H9 (cell line): ENCODE results near the gene ABCC4. TPM values are rescaled to one million over a fixed set of nuclear protein-coding genes. Genes with fewer than 3 reads are reported as not detected.
A peak's percentile ranks its signal among the peaks of the same experiment; 100 is the strongest.

Experiments used
- DNase-seq: peaks from one replicate; pipeline ENCODE4 v3.0.0-alpha.2; 2017
- H2AFZ ChIP-seq: one replicate; pipeline ENCODE4 v1.6.1; 2013; ENCODE audit warnings: mild to moderate bottlenecking, low read length, control low read depth, moderate library complexity
- H2AK5ac ChIP-seq: 2 replicates; pipeline ENCODE4 v1.6.1; 2013; ENCODE audit warnings: low read length, control low read depth, mixed read lengths; ENCODE audit not compliant: insufficient read length
- H2BK120ac ChIP-seq: one replicate; pipeline ENCODE4 v1.6.1; 2013; ENCODE audit warnings: low read depth, mild to moderate bottlenecking, low read length, control low read depth, inconsistent platforms; ENCODE audit not compliant: poor library complexity, severe bottlenecking
- H2BK12ac ChIP-seq: 2 replicates; pipeline ENCODE4 v1.6.1; 2013; ENCODE audit warnings: low read length, control low read depth, mixed read lengths, low read depth; ENCODE audit not compliant: insufficient read length
- H2BK15ac ChIP-seq: 2 replicates; pipeline ENCODE4 v1.6.1; 2013; ENCODE audit warnings: low read depth, low read length, control low read depth
- H2BK20ac ChIP-seq: one replicate; pipeline ENCODE4 v1.6.1; 2013; ENCODE audit warnings: low read depth, mild to moderate bottlenecking, low read length, control low read depth, inconsistent platforms; ENCODE audit not compliant: poor library complexity, severe bottlenecking
- H2BK5ac ChIP-seq: 2 replicates; pipeline ENCODE4 v1.6.1; 2013; ENCODE audit warnings: low read length, control low read depth, mixed read lengths; ENCODE audit not compliant: insufficient read length
- H3K14ac ChIP-seq: 2 replicates; pipeline ENCODE4 v1.6.1; 2013; ENCODE audit warnings: low read length, control low read depth; ENCODE audit not compliant: insufficient read depth
- H3K18ac ChIP-seq: 2 replicates; pipeline ENCODE4 v1.6.1; 2013; ENCODE audit warnings: low read depth, mild to moderate bottlenecking, mixed read lengths, low read length, control low read depth; ENCODE audit not compliant: insufficient read length
- H3K23ac ChIP-seq: 2 replicates; pipeline ENCODE4 v1.6.1; 2013; ENCODE audit warnings: low read length, control low read depth, mixed read lengths, low read depth; ENCODE audit not compliant: insufficient read length
- H3K23me2 ChIP-seq: 2 replicates; pipeline ENCODE4 v1.6.1; 2013; ENCODE audit warnings: low read depth, mild to moderate bottlenecking, mixed read lengths, low read length, control low read depth; ENCODE audit not compliant: insufficient read length, poor library complexity, severe bottlenecking
- H3K27ac ChIP-seq: 2 replicates; pipeline ENCODE4 v1.5.1; 2013; ENCODE audit warnings: low read length, control low read depth, mixed read lengths, low read depth; ENCODE audit not compliant: insufficient read length
- H3K27me3 ChIP-seq: 2 replicates; pipeline ENCODE4 v1.6.1; 2013; ENCODE audit warnings: low read length, control low read depth, inconsistent platforms; ENCODE audit not compliant: insufficient read depth
- H3K4ac ChIP-seq: 2 replicates; pipeline ENCODE4 v1.6.1; 2013; ENCODE audit warnings: low read depth, mild to moderate bottlenecking, control low read depth, inconsistent platforms, low read length, moderate library complexity
- H3K4me1 ChIP-seq: 2 replicates; pipeline ENCODE4 v1.6.1; 2013; ENCODE audit warnings: low read length, control low read depth, inconsistent platforms; ENCODE audit not compliant: insufficient read depth
- H3K4me2 ChIP-seq: 2 replicates; pipeline ENCODE4 v1.6.1; 2013; ENCODE audit warnings: low read length, control low read depth, mixed read lengths; ENCODE audit not compliant: insufficient read length, insufficient read depth
- H3K56ac ChIP-seq: 2 replicates; pipeline ENCODE4 v1.6.1; 2013; ENCODE audit warnings: low read depth, mild to moderate bottlenecking, mixed read lengths, low read length, control low read depth; ENCODE audit not compliant: insufficient read length
- H3K79me1 ChIP-seq: 2 replicates; pipeline ENCODE4 v1.6.1; 2013; ENCODE audit warnings: low read depth, mild to moderate bottlenecking, moderate library complexity, low read length, control low read depth, inconsistent platforms; ENCODE audit not compliant: insufficient read depth, poor library complexity, severe bottlenecking
- H3K79me2 ChIP-seq: 2 replicates; pipeline ENCODE4 v1.6.1; 2013; ENCODE audit warnings: low read length, control low read depth, inconsistent platforms; ENCODE audit not compliant: insufficient read depth
- H3K9ac ChIP-seq: 2 replicates; pipeline ENCODE4 v1.6.1; 2013; ENCODE audit warnings: low read length, control low read depth, mixed read lengths; ENCODE audit not compliant: insufficient read length; ENCODE audit errors: extremely low read depth
- H3K9me3 ChIP-seq: one replicate; pipeline ENCODE4 v1.6.1; 2013; ENCODE audit warnings: low read depth, low read length, inconsistent platforms; ENCODE audit not compliant: control insufficient read depth
- H3T11ph ChIP-seq: one replicate; pipeline ENCODE4 v1.6.1; 2013; ENCODE audit warnings: mild to moderate bottlenecking, low read length, control low read depth, inconsistent platforms
- H4K20me1 ChIP-seq: one replicate; pipeline ENCODE4 v1.6.1; 2013; ENCODE audit not compliant: control insufficient read depth, insufficient read length, insufficient read depth
- H4K5ac ChIP-seq: 2 replicates; pipeline ENCODE4 v1.6.1; 2013; ENCODE audit warnings: low read depth, mild to moderate bottlenecking, mixed read lengths, low read length, control low read depth; ENCODE audit not compliant: insufficient read length
- H4K8ac ChIP-seq: replicated peaks from 2 replicates; pipeline ENCODE4 v1.6.1; 2013; ENCODE audit warnings: low read length, control low read depth, mixed read lengths, low read depth; ENCODE audit not compliant: insufficient read length
- H4K91ac ChIP-seq: 2 replicates; pipeline ENCODE4 v1.6.1; 2013; ENCODE audit warnings: low read depth, mild to moderate bottlenecking, moderate library complexity, mixed read lengths, low read length, control low read depth; ENCODE audit not compliant: insufficient read length
- H3K27ac Mint-ChIP-seq, 3 experiments: 2 replicates in 2 of 3; 3 replicates in 1 of 3; pipeline ENCODE4 v1.8.0; 2020 to 2021; ENCODE audit warnings: mixed read lengths in 3 of 3, mild to moderate bottlenecking in 1 of 3, moderate library complexity in 1 of 3
- H3K27me3 Mint-ChIP-seq: 2 replicates; pipeline ENCODE4 v1.8.0; 2021; ENCODE audit warnings: low read depth, mild to moderate bottlenecking, moderate library complexity, mixed read lengths
- H3K36me3 Mint-ChIP-seq, 3 experiments: 2 replicates in 2 of 3; 3 replicates in 1 of 3; pipeline ENCODE4 v1.8.0; 2020 to 2021; ENCODE audit warnings: low read depth in 3 of 3, mixed read lengths in 3 of 3; ENCODE audit not compliant: insufficient read depth in 1 of 3
- H3K4me1 Mint-ChIP-seq, 2 experiments: 2 replicates each; pipeline ENCODE4 v1.8.0; 2020; ENCODE audit warnings: mixed read lengths in 2 of 2
- H3K4me3 Mint-ChIP-seq, 2 experiments: 2 replicates in 1 of 2; 3 replicates in 1 of 2; pipeline ENCODE4 v1.8.0; 2020 to 2021; ENCODE audit warnings: mild to moderate bottlenecking in 2 of 2, mixed read lengths in 2 of 2, moderate library complexity in 1 of 2
- H3K9me3 Mint-ChIP-seq, 2 experiments: 2 replicates in 1 of 2; 3 replicates in 1 of 2; pipeline ENCODE4 v1.8.0; 2020; ENCODE audit warnings: mild to moderate bottlenecking in 2 of 2, mixed read lengths in 2 of 2, moderate library complexity in 1 of 2
- CTCF ChIP-seq: fragments of 200-600 bp; sonication (generic); conservative IDR thresholded peaks from 3 replicates; pipeline ENCODE4 v1.8.0; 2021; ENCODE audit warnings: antibody characterized with exemption, mild to moderate bottlenecking
- WGBS: extraction: QIAGEN DNeasy Blood & Tissue Kit; methylation state at CpG from one replicate; pipeline ENCODE4 v1.1.7; 2013; ENCODE audit warnings: missing lambda C conversion rate, low lambda C conversion rate, mixed read lengths; ENCODE audit not compliant: insufficient read length; ENCODE audit errors: extremely low coverage; 5-methylcytosine and 5-hydroxymethylcytosine counted together
- total RNA-seq: library from RNA; stranded (reverse); gene quantifications from 2 replicates; pipeline ENCODE4 v1.2.1, GENCODE V29; 2021

Gene ABCC4
- total RNA-seq, 1 experiment from 2014 or later = 5.9 TPM

DNA sequence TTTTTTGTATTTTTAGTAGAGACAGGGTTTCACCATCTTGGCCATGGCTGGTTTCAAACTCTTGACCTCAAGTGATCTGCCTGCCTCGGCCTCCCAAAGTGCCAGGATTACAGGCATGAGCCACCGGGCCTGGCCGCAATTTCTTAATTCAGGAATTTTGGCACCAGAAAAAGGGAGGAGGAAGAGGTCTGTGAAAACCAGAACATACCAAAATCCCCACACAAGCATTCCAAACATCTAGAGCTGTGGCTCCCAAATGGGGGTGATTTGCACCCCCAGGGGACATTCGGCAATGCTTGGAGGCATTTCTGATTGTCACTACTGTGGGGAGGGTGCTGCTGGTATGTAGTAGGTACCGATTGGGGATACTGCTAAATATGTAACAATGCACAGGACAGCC is 40.2 kb upstream of the ABCC4 start:
- no peaks in the 10 kb centered on the region for H3K9me3 ChIP-seq
- H3K4ac ChIP-seq = no peak overlapping the region
- H4K91ac ChIP-seq = no peak overlapping the region
- no peak overlapping the region for H3K18ac ChIP-seq
- H2BK5ac ChIP-seq = no peak overlapping the region
- H2BK120ac ChIP-seq = no peak overlapping the region
- H3K27me3 ChIP-seq = no peaks in the 10 kb centered on the region
- H3K4me3 Mint-ChIP-seq = no peak overlapping the region
- no peaks in the 10 kb centered on the region for H3K4me1 ChIP-seq
- no peaks in the 10 kb centered on the region for H3K9me3 Mint-ChIP-seq
- no peak overlapping the region for H2BK20ac ChIP-seq
- no peak overlapping the region for H3K27ac ChIP-seq
- no peak overlapping the region for H2BK12ac ChIP-seq
- no peaks in the 10 kb centered on the region for H3K23me2 ChIP-seq
- H2AK5ac ChIP-seq = no peak overlapping the region
- no peaks in the 10 kb centered on the region for H3K27me3 Mint-ChIP-seq
- no peak overlapping the region for H3T11ph ChIP-seq
- no peak overlapping the region for H4K5ac ChIP-seq
- no peak overlapping the region for H2AFZ ChIP-seq
- TF ChIP-seq CTCF = no peak
- no peaks in the 10 kb centered on the region for H3K4me1 Mint-ChIP-seq
- WGBS = no CpG with 5 or more reads among the region's 5 CpGs
- H3K14ac ChIP-seq = no peak overlapping the region
- no peaks in the 10 kb centered on the region for H3K79me2 ChIP-seq
- no peak overlapping the region for H3K56ac ChIP-seq
- no peaks in the 10 kb centered on the region for H3K79me1 ChIP-seq
- H2BK15ac ChIP-seq = no peak overlapping the region
- no peak overlapping the region for H3K4me2 ChIP-seq
- H4K20me1 ChIP-seq = peaks cover 2% of the 10 kb centered on the region
- no peak overlapping the region for H3K23ac ChIP-seq
- H3K27ac Mint-ChIP-seq = peak overlapping the region in 1 of 3 experiments; percentile 32; a peak in 2 of 7 replicates
- no peak overlapping the region for H4K8ac ChIP-seq
- H3K36me3 Mint-ChIP-seq = no peaks in the 10 kb centered on the region
- H3K9ac ChIP-seq = no peak overlapping the region
- DNase-seq = no peak
